Fibroblast of skin of left biceps (primary cell): ENCODE results near the gene FRAT1.
A peak's percentile ranks its signal among the peaks of the same experiment; 100 is the strongest.
"Not testable (repeated sequence)": the region's sequence is repeated elsewhere in the genome, so short reads cannot be mapped to it uniquely, and the experiment has no call there.

Experiments used
- DNase-seq, 2 experiments: peaks; one replicate each; pipeline ENCODE4 v3.0.0-alpha.2; 2013; ENCODE audit warnings: low read depth in 2 of 2

FRAT1 gene, protein sequence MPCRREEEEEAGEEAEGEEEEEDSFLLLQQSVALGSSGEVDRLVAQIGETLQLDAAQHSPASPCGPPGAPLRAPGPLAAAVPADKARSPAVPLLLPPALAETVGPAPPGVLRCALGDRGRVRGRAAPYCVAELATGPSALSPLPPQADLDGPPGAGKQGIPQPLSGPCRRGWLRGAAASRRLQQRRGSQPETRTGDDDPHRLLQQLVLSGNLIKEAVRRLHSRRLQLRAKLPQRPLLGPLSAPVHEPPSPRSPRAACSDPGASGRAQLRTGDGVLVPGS

DNA sequence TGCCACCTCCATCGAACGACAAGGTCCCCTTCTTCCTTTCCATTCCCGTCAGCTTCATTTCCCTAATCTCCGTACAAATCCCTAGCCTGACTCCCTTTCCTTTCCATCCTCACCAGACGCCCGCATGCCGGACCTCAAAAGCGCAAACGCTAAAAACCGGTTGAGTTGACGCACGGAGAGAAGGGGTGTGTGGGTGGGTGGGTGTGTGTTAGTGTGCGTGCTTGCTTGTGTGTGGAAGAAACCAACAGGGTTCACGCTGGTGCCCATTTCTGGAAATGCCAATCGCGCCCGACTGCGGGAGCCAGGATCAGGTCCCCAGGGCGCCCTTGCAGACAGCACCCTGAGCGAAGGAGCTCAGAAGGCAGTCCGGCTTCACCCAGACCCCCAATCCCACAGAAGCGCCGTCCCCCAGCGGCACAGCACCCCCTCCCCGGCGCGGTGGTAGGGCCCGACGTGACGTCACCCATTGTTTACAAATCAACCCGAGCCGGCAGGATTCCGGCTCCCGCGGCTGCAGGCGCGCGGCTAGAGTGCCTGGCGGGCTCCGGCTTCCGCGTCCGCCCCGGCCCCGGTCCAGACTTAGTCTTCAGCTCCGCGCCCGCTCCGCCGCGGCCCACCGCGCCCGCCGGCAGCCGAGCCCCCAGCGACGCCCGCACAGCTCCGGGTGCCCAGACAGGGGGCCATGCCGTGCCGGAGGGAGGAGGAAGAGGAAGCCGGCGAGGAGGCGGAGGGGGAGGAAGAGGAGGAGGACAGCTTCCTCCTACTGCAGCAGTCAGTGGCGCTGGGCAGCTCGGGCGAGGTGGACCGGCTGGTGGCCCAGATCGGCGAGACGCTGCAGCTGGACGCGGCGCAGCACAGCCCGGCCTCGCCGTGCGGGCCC is at the start of gene FRAT1:
Gene FRAT1 (plus strand): TSS at position 500 of the 880 bp plus-strand sequence. CDS start 183 bp downstream, at position 683.
- DNase-seq: peak; percentile 73

DNA sequence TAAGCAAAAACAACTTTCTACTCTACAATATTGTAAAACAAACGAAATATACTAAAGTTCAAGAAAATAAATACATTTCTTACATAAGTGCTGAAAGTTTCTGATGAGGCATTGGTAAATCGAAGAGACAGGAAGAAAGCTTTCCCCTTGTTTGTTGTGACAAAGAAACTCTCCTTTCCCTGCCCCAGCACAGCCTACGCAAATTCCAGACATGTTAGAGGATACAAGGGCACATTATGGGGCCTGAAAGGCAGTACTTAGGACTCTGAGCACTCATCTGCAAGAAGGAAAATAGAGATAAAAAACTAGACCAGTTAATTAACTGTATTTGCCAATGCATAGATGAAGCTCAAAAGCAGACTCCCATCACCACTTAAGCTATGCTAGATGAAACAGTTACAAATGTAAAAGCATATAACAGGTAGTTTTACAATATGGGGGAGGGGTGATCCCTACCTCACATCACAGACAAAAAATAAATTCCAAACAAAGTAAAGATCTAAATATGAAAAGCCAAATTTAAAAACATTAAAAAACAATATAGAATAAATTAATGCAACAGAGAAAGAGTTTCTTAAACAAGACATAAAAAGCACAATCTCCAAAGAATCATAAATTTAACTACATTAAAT is 48.4 kb upstream of the FRAT1 start:
- DNase-seq: no peak

DNA sequence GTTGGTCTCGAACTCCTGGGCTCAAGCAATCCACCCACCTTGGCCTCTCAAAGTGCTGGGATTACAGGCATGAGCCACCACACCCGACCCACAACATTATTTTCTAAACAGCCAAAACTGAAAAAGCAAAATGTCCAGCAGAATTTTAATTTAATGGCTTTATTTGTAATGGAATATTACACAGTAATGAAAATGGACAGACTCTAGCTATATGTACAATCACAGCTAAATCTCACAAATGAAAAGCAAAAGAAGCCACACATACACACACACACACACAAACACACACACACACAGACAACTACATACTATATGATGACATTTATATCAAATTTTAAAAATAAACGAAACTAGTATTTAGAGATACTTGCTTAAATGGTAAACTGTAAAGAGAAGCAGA is 45.4 kb upstream of the FRAT1 start:
- no peak for DNase-seq

DNA sequence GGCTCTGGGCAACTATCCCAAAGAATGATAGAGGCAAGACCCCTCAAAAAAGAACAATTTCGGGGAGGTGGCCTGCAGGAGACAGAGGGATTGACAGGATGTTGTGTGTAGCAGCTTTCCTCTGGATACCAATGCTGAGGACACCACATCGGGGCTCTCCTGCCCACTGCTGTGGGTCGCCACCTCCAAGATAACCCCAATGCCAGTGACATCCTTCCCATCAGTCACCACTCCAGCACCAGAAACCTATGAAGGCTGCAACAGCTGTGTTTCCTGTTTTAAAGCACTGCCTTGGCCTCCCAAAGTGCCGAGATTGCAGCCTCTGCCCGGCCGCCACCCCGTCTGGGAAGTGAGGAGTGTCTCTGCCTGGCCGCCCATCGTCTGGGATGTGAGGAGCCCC is 44.2 kb upstream of the FRAT1 start:
- no peak for DNase-seq

DNA sequence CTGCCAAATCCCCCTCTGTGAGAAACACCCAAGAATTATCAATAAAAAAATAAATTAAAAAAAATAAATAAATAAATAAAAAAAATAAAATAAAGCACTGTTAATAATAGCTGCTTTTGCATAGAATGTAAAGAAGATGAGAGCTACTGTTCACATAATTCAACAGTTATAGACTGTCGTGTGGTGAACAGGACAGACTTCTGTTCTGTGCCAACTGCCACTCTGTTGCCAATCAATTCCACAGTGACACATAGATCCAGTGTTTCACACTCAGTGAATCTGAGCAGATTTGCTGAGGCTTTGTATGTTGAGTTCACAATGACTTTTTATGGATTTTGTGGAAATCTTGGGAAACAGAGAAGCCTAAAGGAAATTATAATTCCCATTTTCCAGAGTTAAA is 41.5 kb upstream of the FRAT1 start:
- no peak for DNase-seq

DNA sequence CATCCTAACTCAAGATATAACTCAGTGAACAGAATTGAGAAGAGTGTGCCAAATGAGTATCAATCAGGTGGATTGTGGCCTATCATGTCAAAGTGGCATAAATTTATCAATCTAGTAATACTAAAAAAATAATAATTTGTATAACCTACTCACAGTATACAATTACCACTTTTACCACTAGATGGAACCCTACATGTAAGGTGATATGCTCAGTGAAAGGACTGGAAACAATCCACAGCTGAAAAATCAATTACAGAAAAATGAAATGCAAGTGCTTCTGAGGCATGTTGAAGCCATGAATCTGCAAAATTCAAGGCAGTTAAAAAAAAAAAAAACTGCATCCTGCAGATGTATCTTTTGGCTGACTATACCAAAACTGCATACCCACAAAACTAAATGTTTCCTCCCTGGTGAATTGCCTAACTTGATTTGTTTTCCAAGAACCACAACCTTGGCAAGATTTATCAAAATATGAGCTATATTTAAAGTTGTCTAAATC is 40.5 kb upstream of the FRAT1 start:
- DNase-seq: peak; percentile 90 to 93

DNA sequence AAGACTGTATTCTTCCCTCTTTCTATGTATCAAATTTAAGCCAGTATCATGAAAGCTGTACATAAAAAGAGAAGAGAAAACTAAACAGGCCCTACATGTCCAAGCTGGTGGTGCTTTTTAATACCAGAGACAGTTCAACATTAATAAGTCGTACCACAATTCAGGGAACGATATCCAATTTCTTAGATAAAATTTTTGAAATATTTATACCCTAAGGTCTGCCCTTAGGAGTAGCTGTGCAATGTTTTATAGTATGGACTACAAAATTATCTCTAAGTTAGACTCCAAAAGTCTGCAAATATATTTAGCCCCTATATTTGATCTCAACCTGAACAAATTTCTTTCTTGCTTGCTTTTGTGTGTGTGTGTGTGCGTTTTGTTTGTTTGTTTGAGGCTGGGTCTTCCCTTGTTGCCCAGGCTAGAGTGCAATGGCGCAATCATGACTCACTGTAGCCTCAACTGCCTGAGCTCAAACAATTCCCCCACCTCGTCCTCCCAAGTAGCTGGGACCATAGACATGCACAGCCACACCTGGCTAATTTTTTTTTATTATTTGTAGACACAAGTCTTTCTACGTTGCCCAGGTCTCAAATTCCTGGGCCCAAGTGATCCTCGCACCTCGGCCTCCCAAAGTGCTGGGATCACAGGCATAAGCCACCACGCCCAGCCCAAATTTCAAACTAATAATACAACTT is 39.8 kb upstream of the FRAT1 start:
- DNase-seq: no peak

DNA sequence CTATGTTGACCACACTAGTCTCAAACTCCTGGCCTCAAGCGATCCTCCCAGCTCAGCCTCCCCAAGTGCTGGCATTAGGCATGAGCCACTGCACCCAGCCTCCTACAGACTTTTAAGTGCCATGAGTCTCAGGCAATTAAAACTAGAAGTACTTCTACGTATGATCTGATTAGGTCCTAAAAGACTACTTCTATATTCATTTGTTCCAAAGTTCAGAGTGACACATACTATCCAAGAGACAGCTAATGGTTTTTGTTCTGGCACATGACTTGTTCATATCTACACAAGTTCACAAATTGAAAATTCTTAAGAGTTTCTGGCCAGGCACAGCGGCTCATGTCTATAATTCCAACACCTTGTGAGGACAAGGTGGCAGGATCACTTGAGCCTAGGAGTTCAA is 38.3 kb upstream of the FRAT1 start:
- no peak for DNase-seq

DNA sequence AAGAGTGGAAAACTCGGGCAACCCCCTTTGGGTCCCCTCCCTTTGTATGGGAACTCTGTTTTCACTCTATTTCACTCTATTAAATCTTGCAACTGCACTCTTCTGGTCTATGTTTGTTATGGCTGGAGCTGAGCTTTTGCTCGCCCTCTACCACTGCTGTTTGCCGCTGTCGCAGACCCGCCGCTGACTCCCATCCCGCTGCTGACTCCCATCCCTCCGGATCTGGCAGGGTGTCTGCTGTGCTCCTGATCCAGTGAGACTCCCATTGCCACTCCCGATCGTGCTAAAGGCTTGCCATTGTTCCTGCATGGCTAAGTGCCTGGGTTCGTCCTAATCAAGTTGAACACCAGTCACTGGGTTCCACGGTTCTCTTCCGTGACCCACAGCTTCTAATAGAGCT is 29.0 kb upstream of the FRAT1 start:
- not testable (repeated sequence) for DNase-seq

DNA sequence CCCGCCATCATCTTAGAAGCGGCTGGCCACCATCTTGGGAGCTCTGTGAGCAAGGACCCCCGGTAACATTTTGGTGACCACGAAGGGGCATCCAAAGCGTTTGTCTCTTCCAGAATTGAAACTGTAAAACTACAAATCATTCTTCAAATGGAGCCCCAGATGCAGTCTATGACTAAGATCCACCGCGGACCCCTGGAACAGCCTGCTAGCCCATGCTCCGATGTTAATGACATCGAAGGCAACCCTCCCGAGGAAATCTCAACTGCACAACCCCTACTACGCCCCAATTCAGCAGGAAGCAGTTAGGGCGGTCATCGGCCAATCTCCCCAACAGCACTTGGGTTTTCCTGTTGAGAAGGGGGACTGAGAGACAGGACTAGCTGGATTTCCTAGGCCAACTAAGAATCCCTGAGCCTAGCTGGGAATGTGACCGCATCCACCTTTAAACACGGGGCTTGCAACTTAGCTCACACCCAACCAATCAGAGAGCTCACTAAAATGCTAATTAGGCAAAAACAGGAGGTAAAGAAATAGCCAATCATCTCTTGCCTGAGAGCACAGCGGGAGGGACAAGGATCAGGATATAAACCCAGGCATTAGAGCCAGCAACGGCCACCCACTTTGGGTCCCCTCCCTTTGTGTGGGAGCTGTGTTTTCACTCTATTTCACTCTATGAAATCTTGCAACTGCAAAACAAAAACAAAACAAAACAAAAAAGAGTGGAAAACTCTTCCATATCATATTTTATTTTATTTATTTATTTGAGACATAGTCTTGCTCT is 28.3 kb upstream of the FRAT1 start:
- DNase-seq: not testable (repeated sequence)

DNA sequence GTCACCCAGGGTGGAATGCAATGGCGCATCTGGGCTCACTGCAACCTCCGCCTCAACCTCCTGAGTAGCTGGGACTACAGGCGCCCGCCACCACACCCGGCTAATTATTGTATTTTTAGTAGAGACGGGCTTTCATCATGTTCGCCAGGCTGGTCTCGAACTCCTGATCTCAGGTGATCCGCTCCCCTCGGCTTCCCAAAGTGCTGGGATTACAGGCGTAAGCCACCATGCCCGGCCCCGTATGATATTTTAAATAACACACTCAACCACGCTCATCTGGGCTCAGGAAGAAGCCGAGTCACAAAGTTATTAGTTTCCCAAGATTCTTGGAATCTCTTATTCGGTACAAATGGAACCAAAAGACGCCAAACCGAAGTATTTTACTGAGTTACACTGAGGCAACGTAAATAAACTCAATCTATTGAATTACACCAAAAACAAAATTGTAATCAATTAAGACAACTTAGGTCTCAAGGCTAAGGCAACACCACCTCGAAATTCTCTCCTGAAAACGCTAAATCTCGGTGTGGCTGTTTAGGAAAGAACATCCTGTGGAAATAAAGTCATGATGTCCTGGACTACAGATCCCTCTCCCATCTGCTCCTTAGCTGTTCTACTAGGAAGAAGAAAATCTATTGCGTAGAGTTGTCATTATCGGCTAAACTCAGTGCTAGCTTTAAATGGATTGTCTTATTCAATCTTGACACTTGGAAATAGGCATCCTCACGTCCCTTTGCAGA is 27.5 kb upstream of the FRAT1 start:
- no peak for DNase-seq

DNA sequence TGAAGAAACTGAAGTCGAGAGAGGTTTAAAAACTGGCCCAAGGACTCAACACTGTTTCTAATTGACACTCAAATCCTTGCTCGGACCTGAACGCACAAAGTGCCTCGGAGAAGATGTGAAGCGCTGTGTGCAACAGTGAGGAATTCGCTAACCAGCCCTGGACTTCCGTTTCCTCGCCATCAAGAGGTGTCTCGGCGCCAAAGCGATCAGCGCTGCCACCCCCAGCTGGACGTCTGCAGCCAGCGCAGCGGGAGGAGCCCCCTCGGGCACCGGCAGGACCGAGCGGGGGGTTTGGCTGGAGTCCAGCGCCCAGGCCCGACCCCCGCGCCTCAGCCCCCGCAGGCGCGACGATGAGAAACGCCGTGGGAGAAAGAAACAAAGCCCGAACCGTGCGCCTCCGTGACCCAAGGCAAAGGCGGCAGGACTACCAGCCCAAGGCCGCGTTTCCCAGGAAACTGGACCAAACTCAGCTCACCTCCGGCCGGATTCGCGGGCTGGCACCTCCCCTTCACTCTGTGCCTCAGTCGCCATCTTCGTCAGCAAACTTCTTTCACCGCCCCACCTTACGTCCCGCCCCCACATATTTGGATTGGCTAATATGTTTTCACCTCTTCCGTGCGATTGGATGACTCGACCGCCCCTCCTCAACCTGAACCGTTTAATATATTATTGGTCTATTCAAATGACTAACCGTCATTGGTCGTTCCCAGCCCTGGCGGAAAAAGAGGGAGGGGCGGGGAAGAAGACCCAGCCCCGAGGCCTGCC is 26.8 kb upstream of the FRAT1 start, which contains the start of gene ARHGAP19:
Gene ARHGAP19 (minus strand): TSS at position 541 of the 765 bp plus-strand sequence. CDS start 10 bp downstream, at position 531.
- DNase-seq: peak; percentile 94 to 95

DNA sequence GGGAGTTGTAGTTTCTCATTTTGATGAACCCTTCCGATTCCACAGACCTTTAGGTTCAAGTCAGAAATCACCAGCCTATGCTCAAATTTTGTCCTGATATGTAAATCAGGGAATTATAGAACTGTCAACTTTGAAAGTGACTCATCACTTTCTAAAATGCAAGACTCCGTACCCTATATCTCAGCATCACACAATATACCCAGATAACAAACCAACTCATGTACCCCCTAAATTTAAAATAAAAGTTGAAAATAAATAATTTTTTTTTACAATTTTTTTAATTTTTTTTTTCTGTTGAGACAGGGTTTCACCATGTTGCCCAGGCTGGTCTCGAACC is 26.2 kb upstream of the FRAT1 start:
- DNase-seq: no peak

DNA sequence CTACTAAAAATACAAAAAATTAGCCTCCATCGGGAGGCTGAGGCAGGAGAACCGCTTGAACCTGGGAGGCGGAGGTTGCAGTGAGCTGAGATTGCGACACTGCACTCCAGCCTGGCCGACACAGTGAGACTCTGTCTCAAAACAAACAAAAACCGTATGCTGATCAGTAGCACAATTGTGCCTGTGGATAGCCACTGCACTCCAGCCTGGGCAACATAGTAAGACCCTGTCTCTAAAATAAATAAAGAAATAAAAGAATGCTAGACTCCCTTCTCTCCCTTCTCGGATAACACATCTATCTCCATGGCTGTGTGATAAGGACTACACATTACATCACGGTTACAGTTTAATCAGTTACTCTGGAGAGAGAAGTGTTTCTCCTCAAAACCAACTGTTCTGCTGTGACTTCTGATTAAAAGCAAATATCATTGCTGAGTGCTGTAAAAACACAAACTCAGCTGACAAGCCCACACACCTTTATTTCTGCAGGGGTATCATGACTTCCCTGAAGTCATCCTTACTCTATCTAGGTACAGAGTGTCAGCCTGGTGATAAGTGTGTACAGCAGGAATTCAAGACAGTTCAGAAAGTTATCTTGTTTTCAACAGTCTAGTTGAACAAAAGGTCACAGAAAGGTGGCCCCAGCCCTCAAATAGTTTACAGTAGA is 21.4 kb upstream of the FRAT1 start:
- DNase-seq: no peak

DNA sequence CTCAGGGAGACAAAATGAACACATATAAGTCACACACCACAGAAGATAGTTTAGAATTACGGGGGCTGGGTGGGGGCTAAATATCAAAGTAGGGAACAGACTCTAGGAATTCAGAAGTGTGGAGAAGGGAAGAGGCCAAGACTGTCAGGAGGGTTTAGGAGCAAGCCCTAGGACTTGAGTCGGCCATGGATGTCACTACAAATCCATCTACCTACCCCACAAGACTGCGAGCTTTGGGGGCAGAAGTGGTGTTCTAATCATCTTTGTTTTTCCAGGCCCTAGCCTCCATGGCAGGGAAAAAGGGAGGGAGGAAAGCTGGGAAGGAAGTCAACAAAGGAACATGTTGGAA is 20.9 kb upstream of the FRAT1 start:
- no peak for DNase-seq

DNA sequence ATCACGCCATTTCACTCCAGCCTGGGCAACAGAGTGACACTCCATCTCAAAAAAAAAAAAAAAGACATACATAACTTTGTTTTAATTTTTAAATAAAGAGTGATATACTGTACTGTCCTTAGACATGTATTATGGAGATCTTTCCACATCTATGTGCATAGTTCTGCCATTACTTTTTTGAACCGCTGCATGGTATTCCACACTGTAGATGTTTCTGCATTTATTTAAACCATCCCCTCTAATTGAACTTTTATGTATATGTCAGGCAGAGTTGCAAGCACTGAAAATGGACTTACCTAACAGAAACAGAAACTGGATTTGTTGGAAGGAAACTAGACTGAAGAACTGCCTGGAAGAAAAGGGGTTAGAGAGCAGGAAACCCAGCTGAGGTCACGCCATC is 18.1 kb upstream of the FRAT1 start:
- DNase-seq: no peak

DNA sequence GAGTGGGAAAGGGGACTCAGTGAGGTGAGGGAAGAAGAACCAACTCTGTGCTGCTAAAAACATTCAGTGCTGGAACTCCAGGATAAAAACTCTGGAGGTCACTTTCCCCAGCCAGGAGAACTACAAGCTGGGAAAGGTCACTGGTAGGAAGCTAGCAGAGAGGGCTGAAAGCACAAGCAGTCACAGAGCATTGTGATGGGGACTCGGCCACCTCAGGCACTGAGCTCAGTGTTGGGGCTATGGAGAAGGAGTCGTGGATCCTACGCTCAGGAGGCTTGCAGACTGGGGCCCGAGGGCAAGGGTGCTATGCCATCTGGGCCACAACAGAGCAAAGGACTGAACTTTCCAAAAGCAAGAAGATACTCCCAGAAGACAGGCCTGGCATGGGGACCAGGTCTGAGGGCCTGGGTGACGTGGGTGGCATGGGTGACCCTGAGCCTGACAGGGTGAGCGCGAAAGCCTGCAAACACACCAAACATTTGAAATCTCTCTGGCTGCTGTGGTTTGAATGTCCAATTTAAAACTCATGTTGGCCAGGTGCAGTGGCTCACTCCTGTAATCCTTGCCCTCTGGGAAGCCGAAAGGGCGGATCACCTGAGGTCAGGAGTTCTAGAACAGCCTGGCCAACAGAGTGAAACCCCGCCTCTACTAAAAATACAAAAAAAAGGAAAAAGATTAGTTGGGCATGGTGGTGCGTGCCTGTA is 16.8 kb upstream of the FRAT1 start:
- no peak for DNase-seq

DNA sequence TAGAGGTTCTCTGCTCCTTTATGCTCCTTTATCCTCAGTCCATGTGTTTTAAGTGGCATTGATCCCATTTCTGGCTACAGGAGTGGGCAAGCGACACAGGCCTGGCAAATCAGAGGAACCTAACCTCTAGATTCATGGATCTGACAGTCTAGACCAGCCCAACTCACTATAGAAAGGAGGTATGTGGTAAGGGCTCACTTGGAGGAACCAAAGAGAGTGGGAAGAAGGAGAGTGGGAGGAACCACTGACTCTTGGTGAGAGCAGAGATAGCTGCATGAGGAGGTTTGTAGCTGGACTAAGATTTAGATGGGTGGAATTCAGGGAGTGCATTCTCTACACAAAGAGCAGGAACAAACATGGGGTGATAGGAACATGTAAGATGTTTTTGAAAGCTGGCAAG is 11.6 kb upstream of the FRAT1 start:
- no peak for DNase-seq
